ENCODE results near the gene JMJD8. TPM values are rescaled to one million over a fixed set of nuclear protein-coding genes. Genes with fewer than 3 reads are reported as not detected.

Gene JMJD8
- total and polyA plus RNA-seq, 2 donors from 2014 or later, result 75.0 to 80.4 TPM

DNA sequence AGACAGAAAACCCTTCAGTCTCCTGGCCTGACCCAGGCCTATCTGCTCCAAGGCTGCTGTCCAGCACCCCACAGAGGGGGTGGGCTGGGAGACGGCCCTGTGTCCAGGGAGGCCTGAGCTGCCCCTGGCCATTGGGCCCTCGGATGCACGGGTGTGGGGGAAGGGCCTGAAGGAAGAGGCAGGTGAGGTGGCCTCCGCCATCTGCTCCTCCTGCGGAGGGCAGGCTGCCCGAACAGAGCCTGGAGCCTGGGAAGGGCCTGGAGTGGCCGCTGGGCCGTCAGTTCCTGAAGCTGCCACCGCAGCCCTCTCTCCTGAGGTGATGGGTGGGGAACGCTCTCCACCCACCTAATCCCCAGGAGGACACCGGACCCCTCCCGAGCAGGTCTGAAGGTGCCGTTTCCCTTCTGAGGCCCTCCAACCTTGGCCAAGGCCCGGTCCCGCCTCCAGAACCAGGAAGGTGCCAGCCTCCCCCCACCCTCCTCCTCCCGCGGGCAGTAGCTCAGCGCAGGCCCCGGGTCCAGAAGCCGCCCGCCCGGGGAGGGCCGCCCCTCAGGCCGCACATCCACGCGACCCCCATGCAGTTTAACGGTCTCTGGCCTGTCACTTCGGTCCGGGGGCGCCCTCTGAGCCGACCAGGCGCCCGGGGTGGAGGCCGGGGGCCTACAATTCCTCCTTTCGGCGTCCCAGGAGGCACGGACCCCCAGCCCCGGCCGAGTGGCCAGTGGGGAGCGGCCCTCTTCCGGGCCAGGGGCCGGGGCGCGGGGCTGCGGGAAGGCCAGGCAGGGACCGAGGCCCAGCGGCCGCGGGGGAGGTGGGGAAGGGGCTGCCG lies 20.6 kb upstream of the JMJD8 start:
- no peak for DNase-seq

DNA sequence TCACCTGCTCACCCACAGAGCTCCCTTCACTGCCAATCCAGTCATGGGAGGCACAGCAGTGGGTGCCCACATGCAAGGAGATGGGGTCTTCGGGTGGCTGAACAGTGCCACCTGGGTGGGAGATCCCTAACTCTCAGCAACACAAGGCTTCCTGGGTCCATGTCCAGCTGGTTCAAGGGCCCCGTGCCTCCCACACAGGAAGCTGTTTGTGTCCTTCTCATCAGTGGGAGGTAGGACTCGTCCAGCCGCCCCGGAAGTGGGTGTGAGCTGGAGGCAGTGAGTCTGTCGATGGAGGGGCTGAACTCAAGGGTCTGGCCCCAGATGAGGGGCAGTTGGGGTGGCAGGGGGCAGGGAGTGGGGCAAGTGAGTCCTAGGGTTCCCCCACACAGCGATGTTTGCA lies 19.9 kb upstream of the JMJD8 start:
- no peaks in the 10 kb centered on the region for H3K4me1 ChIP-seq (ENCODE audit: control insufficient read depth in 2 of 3, insufficient read depth in 2 of 3, low read depth in 1 of 3, low read length in 3 of 3)
- no peaks in the 10 kb centered on the region for H3K36me3 ChIP-seq (ENCODE audit: control insufficient read depth in 2 of 3, insufficient read depth in 3 of 3, low read length in 3 of 3)
- intact Hi-C loops (cut with DNase I), result no loop called here
- FAIRE-seq (no peak), DNase-seq (no peak)
- H3K27ac ChIP-seq (ENCODE audit: low read depth in 2 of 2, low read length in 2 of 2), result no peak overlapping the region
- TF ChIP-seq, protein P1, sequence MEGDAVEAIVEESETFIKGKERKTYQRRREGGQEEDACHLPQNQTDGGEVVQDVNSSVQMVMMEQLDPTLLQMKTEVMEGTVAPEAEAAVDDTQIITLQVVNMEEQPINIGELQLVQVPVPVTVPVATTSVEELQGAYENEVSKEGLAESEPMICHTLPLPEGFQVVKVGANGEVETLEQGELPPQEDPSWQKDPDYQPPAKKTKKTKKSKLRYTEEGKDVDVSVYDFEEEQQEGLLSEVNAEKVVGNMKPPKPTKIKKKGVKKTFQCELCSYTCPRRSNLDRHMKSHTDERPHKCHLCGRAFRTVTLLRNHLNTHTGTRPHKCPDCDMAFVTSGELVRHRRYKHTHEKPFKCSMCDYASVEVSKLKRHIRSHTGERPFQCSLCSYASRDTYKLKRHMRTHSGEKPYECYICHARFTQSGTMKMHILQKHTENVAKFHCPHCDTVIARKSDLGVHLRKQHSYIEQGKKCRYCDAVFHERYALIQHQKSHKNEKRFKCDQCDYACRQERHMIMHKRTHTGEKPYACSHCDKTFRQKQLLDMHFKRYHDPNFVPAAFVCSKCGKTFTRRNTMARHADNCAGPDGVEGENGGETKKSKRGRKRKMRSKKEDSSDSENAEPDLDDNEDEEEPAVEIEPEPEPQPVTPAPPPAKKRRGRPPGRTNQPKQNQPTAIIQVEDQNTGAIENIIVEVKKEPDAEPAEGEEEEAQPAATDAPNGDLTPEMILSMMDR (IDR thresholded peaks at IDR 0.05; ENCODE audit: borderline replicate concordance, extremely low read depth, insufficient read depth), result no peak
- no peaks in the 10 kb centered on the region for H3K9me3 ChIP-seq (ENCODE audit: control insufficient read depth in 2 of 3, insufficient read depth in 1 of 3, low read length in 3 of 3)
- peaks cover 26% of the 10 kb centered on the region for H3K27me3 ChIP-seq (ENCODE audit: control insufficient read depth, insufficient read depth, low read length)
- no peak overlapping the region for H3K4me3 ChIP-seq (ENCODE audit: low read length in 3 of 3)
- H3K9ac ChIP-seq (ENCODE audit: low read length in 3 of 3), result no peak overlapping the region

More for the DNA sequence above, 20.6 kb upstream of the JMJD8 start:
- Histone ChIP-seq H3K4me1 (ENCODE audit: control insufficient read depth in 2 of 3, insufficient read depth in 2 of 3, low read depth in 1 of 3, low read length in 3 of 3) (no peaks in the 10 kb centered on the region), H3K4me3 (ENCODE audit: low read length in 3 of 3) (no peak overlapping the region), H3K27ac (ENCODE audit: low read depth in 2 of 2, low read length in 2 of 2) (no peak overlapping the region), H3K27me3 (ENCODE audit: control insufficient read depth, insufficient read depth, low read length) (peaks cover 26% of the 10 kb centered on the region), H3K9me3 (ENCODE audit: control insufficient read depth in 2 of 3, insufficient read depth in 1 of 3, low read length in 3 of 3) (no peaks in the 10 kb centered on the region), H3K36me3 (ENCODE audit: control insufficient read depth in 2 of 3, insufficient read depth in 3 of 3, low read length in 3 of 3) (no peaks in the 10 kb centered on the region), H3K9ac (ENCODE audit: low read length in 3 of 3) (no peak overlapping the region)
- intact Hi-C loops (cut with DNase I), result no loop called here
- TF ChIP-seq, protein P1 (IDR thresholded peaks at IDR 0.05; ENCODE audit: borderline replicate concordance, extremely low read depth, insufficient read depth), result no peak
- FAIRE-seq, result no peak

DNA sequence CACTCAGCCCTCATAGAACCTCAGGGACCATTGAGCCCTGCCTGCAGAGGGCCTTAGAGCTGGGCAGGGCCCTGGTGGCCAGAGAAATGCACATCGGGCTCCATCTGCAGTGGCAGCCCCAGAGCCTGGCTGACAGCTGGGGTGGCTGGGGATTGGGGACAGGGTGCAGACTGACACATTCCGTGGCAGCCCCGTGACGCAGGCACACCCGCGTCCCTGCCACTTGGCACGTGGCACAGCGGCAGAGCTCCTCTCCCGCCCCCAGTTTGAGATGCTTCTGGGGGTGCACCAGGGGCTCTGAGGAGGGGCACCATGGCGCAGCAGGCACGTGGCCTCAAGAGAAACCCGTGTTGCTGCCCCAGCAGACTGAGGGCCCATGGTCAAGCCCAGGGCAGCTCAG lies 19.3 kb upstream of the JMJD8 start:
- no peak for DNase-seq
- H3K27ac ChIP-seq (ENCODE audit: low read depth in 2 of 2, low read length in 2 of 2), result no peak overlapping the region
- H3K9me3 ChIP-seq (ENCODE audit: control insufficient read depth in 2 of 3, insufficient read depth in 1 of 3, low read length in 3 of 3), result no peaks in the 10 kb centered on the region
- H3K4me1 ChIP-seq (ENCODE audit: control insufficient read depth in 2 of 3, insufficient read depth in 2 of 3, low read depth in 1 of 3, low read length in 3 of 3), result no peaks in the 10 kb centered on the region
- H3K36me3 ChIP-seq (ENCODE audit: control insufficient read depth in 2 of 3, insufficient read depth in 3 of 3, low read length in 3 of 3), result no peaks in the 10 kb centered on the region
- intact Hi-C loops (cut with DNase I), result no loop called here
- no peak overlapping the region for H3K9ac ChIP-seq (ENCODE audit: low read length in 3 of 3)
- no peak for FAIRE-seq
- H3K4me3 ChIP-seq (ENCODE audit: low read length in 3 of 3), result no peak overlapping the region
- TF ChIP-seq, protein P1 (IDR thresholded peaks at IDR 0.05; ENCODE audit: borderline replicate concordance, extremely low read depth, insufficient read depth), result no peak
- H3K27me3 ChIP-seq (ENCODE audit: control insufficient read depth, insufficient read depth, low read length), result peaks cover 25% of the 10 kb centered on the region

Measured in kidney (tissue), 14 donors.